Measurements from ENCODE around the gene NSFL1C.
"Not testable (repeated sequence)": the region's sequence is repeated elsewhere in the genome, so short reads cannot be mapped to it uniquely, and the experiment has no call there.

GRCh38 chr20:1497371-1497770 lies 30.7 kb upstream of the NSFL1C start:
- not testable (repeated sequence) for TF ChIP-seq CTCF, POLR2A (IDR thresholded peaks at IDR 0.05)
